ENCODE results near the gene ZDHHC5. TPM values are rescaled to one million over a fixed set of nuclear protein-coding genes. Genes with fewer than 3 reads are reported as not detected.

Gene ZDHHC5
- total RNA-seq, 4 donors from 2014 or later: 34.0 to 49.2 (median 46.2) TPM

- no peaks in the 10 kb centered on the region for H3K9me3 ChIP-seq
- no peak for TF ChIP-seq CTCF (IDR thresholded peaks at IDR 0.05 in 4 of 5, conservative IDR thresholded peaks at IDR 0.05 in 1 of 5)
- TF ChIP-seq POLR2A (IDR thresholded peaks at IDR 0.05): no peak
- in situ Hi-C loops (cut with MboI; ENCODE audit: low sequenced_read_pairs in 4 of 4): loop anchor here (5.0 to 25.0 kb wide), 6 partner anchors 73 to 303 kb away; partner anchors contain the start of genes UBE2L6 (in 3 of the 4), P2RX3 (in 1 of the 4), RTN4RL2 (in 1 of the 4) and SSRP1 (in 1 of the 4)
- peak overlapping the region in 2 of 4 donors; percentile 10 to 26 for H3K27ac ChIP-seq
- no peaks in the 10 kb centered on the region for H3K36me3 ChIP-seq
- ATAC-seq (no peak), DNase-seq (no peak)
- H3K27me3 ChIP-seq: peaks cover 14 to 19% (median 18%) of the 10 kb centered on the region in 3 donors
- H3K4me1 ChIP-seq: peaks cover 8 to 30% of the 10 kb centered on the region in 2 donors
- intact Hi-C loops (cut with DNase I; ENCODE audit: low total_unique reads): loop anchor here (2.0 to 5.0 kb wide), 2 partner anchors 161 to 293 kb away; no protein-coding TSS in a partner anchor
- H3K4me3 ChIP-seq: no peak overlapping the region
Observed at GRCh38 chr11:57640068-57640800, 27.7 kb upstream of the ZDHHC5 start.

DNA sequence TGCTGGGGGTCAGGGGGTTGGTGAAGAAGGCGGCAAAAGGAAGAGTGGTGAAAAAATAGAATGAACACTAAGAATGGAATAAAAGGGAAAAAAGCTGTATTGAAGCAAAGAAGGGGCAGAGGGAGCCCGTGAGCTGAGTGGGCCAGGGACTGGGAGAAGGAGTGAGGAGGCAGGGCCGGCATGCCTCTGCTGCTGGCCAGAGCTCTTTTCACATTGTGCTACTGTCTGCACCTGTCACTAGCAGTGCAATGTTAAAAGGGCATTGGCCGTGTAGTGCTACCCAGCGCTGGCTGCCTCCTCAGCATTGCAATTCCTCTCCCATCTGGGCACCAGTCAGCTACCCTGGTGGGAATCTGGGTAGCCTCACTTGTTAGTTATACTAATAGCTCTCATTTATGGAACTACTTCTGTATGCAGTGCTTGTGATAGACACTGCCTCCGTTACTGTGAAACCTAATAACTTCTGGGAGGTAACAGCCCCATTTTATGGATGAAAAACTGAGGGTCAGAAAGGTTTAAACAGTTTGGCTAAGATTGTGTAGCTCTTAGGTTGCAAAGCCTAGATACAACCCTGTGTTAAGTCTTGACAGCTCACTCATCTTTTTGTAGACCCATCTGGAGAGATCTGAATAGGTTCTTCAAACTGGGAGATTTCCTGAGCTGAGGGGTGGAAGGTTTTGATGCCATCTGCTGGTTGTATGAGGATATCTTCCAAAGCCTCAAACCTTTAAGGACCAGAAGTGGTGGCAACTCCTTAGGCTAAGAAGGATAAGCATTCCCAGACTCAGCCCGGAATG lies 26.7 kb upstream of the ZDHHC5 start:
- Histone ChIP-seq H3K27me3 (peaks cover 21 to 27% (median 26%) of the 10 kb centered on the region in 3 donors), H3K4me1 (peaks cover 12 to 31% of the 10 kb centered on the region in 2 donors), H3K4me3 (no peak overlapping the region), H3K9me3 (no peaks in the 10 kb centered on the region), H3K36me3 (no peaks in the 10 kb centered on the region), H3K27ac (no peak overlapping the region)
- TF ChIP-seq POLR2A (IDR thresholded peaks at IDR 0.05): no peak
- TF ChIP-seq CTCF (IDR thresholded peaks at IDR 0.05 in 4 of 5, conservative IDR thresholded peaks at IDR 0.05 in 1 of 5): peak in 4 of 5 experiments; percentile 27 to 53 (median 38)
- peak; percentile 51 to 53 for ATAC-seq
- peak in 1 of 2 donors; percentile 36 for DNase-seq
- in situ Hi-C loops (cut with MboI; ENCODE audit: low sequenced_read_pairs in 4 of 4) (loop anchor here (5.0 to 25.0 kb wide), 6 partner anchors 74 to 304 kb away; partner anchors contain the start of genes UBE2L6 (in 3 of the 4), P2RX3 (in 1 of the 4), RTN4RL2 (in 1 of the 4) and SSRP1 (in 1 of the 4)), intact Hi-C loops (cut with DNase I; ENCODE audit: low total_unique reads) (loop anchor here (2.0 to 5.0 kb wide), 2 partner anchors 160 to 294 kb away; no protein-coding TSS in a partner anchor)

DNA sequence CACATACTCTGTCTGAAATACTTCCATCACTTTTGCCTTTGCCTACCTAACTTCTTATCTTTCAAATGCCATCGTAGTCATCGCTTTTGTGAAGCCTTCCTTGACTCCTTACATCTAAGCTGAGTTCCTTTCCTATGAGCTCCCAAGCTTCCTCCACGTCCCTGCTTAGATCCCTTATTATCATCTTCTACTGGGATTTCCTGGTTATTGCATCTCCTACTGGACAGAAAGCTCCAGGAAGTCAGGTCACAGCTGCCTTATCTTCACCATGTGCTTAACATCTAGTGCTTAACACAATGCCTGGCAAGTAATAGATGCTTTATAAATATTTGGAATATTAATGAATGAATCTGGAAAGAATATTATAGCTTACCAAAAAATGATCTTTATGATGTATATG lies 24.1 kb upstream of the ZDHHC5 start:
- intact Hi-C loops (cut with DNase I; ENCODE audit: low total_unique reads): loop anchor here (1.0 to 5.0 kb wide), 3 partner anchors 76 to 297 kb away; no protein-coding TSS in a partner anchor
- no peak overlapping the region for H3K4me3 ChIP-seq
- H3K9me3 ChIP-seq: no peaks in the 10 kb centered on the region
- DNase-seq (no peak), ATAC-seq (no peak)
- H3K36me3 ChIP-seq: no peaks in the 10 kb centered on the region
- TF ChIP-seq POLR2A (IDR thresholded peaks at IDR 0.05) (no peak), CTCF (IDR thresholded peaks at IDR 0.05 in 4 of 5, conservative IDR thresholded peaks at IDR 0.05 in 1 of 5) (no peak)
- H3K27ac ChIP-seq: no peak overlapping the region
- in situ Hi-C loops (cut with MboI; ENCODE audit: low sequenced_read_pairs in 4 of 4): loop anchor here (5.0 to 25.0 kb wide), 6 partner anchors 77 to 307 kb away; partner anchors contain the start of genes UBE2L6 (in 3 of the 4), P2RX3 (in 1 of the 4), RTN4RL2 (in 1 of the 4) and SSRP1 (in 1 of the 4)
- peaks cover 34 to 39% (median 34%) of the 10 kb centered on the region in 3 donors for H3K27me3 ChIP-seq
- H3K4me1 ChIP-seq: peaks cover 17 to 27% of the 10 kb centered on the region in 2 donors
